ENCODE results near the gene SPDYE17.
"Not testable (repeated sequence)": the region's sequence is repeated elsewhere in the genome, so short reads cannot be mapped to it uniquely, and the experiment has no call there.

The SPDYE17 gene

DNA sequence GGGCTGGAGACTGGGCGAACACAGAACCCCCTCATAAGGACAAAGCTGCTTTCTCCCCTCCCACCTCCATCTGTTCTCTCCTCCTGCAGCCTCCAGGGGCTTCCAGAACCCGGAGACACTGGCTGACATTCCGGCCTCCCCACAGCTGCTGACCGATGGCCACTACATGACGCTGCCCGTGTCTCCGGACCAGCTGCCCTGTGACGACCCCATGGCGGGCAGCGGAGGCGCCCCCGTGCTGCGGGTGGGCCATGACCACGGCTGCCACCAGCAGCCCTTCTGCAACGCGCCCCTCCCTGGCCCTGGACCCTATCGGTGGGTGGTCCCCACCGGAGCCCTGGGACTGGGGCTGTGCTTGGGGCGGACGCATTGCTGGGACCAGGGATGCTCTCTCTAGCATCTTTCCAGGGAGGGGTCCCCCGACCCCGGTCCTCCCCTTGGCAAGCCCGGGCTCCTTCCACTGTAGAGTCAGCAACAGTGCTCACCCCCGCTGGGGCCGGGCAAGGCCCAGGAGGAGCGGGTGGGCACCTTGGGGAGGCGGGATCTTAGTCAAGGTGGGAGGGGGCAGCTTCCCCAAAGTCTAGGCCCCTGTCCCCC, 26.6 kb downstream of the SPDYE17 start:
- H3K27ac ChIP-seq; H3K4me3 ChIP-seq; H3K9me3 ChIP-seq (replicated peaks in 1 of 11); H4K20me1 ChIP-seq; H3K9ac ChIP-seq; H3K4me2 ChIP-seq; H3K4me1 ChIP-seq; H3K27me3 ChIP-seq: not testable (repeated sequence)
- H3K36me3 ChIP-seq: peaks cover 0 to 12% (median 0%) of the 10 kb centered on the region in 11 experiments; a peak in 2 of 22 replicates

DNA sequence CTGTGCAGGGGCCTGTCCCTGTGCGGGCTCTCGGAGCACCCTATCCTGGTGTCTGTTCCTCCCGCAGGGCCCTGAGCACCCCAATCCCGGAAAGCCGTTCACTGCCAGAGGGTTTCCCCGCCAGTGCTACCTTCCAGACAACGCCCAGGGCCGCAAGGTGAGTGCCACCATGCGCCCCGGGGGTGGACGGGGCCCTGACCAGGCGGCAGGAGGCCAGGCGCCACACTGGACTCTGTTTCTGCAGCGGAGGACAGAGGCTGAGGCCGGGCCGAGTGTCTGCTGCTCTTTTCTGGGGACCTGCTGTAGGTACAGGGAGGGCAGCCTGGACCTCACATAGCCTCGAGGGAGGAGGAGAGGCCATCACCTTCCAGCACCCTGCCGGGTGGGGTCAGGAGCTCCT, 28.0 kb downstream of the SPDYE17 start:
- H3K9me3 ChIP-seq (replicated peaks in 1 of 11); H3K4me2 ChIP-seq; H4K20me1 ChIP-seq; H3K9ac ChIP-seq; H3K4me3 ChIP-seq; H3K4me1 ChIP-seq; H3K27me3 ChIP-seq; H3K27ac ChIP-seq: not testable (repeated sequence)
- peaks cover 0 to 12% (median 0%) of the 10 kb centered on the region in 11 experiments; a peak in 2 of 22 replicates for H3K36me3 ChIP-seq

DNA sequence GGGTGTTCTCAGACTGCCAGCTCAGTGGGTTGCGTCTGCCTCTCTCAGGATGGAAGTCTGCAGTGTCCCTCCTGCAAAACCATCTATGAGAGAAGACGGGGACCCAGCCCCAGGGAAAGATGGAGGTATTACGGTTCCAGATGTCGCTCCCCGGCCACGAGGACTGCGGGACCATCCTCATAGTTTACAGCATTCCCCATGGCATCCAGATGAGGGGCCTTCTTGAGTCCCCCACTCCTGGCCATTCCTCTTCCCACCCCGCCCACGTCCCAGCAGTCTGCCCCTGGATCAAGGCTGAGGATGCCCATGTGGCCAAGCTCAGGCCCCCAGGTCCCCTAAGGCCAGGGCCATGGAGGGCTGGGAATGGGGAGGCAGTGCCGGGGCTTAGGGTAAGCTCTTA, 28.9 kb downstream of the SPDYE17 start:
- not testable (repeated sequence) for H3K4me2 ChIP-seq; H4K20me1 ChIP-seq; H3K4me3 ChIP-seq; H3K9me3 ChIP-seq (replicated peaks in 1 of 11); H3K27me3 ChIP-seq; H3K27ac ChIP-seq; H3K4me1 ChIP-seq; H3K9ac ChIP-seq
- H3K36me3 ChIP-seq: peaks cover 0 to 12% (median 0%) of the 10 kb centered on the region in 11 experiments; a peak in 2 of 22 replicates

DNA sequence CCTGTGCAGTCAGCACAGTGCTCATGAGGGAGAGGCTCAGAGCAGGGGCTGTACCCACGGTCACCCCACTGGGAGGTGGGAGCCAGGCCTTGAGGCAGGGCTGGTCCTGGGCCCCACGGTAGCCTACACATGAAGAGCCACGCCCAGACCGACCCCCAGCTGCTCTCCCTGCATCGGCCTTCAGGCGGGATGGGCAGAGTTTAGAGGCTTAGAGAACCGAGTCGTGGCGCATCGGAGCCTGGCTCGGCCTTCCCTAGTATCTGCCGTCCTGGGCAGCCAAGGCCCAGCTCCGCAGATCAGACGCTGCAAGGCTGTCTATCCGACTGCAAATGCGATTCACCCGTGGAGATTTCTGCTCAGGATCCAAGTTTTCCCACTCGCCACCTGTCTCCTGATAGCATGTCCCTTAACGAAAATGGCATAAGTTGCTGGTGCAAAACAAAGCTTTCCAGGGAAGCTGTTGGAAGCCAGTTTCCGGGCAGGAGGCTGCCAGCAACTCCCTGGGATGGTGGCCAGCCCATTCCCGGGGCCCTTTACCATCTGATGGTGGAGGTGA, 29.4 kb downstream of the SPDYE17 start:
- H3K9ac ChIP-seq; H3K4me1 ChIP-seq; H4K20me1 ChIP-seq; H3K9me3 ChIP-seq (replicated peaks in 1 of 11); H3K27me3 ChIP-seq; H3K27ac ChIP-seq; H3K4me2 ChIP-seq; H3K4me3 ChIP-seq: not testable (repeated sequence)
- H3K36me3 ChIP-seq: peaks cover 0 to 12% (median 0%) of the 10 kb centered on the region in 11 experiments; a peak in 2 of 22 replicates

DNA sequence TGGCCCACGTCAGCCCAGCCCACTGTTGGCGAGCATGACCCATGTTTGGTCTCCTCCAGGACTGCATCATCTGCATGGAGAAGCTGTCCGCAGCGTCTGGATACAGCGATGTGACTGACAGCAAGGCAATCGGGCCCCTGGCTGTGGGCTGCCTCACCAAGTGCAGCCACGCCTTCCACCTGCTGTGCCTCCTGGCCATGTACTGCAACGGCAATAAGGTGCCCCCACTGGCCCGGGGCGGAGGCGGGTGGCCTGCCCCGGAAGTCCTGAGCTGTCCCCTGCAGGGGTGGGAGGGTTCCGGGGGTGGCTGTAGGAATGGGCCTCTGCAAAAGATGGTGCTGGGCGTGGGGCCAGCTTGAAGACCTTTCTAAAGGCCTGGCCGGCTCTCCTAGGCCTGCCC, 30.1 kb downstream of the SPDYE17 start:
- H3K9ac ChIP-seq; H3K4me2 ChIP-seq; H3K27me3 ChIP-seq; H4K20me1 ChIP-seq; H3K4me1 ChIP-seq; H3K4me3 ChIP-seq; H3K27ac ChIP-seq; H3K9me3 ChIP-seq (replicated peaks in 1 of 11): not testable (repeated sequence)
- peaks cover 0 to 12% (median 0%) of the 10 kb centered on the region in 11 experiments; a peak in 2 of 22 replicates for H3K36me3 ChIP-seq

DNA sequence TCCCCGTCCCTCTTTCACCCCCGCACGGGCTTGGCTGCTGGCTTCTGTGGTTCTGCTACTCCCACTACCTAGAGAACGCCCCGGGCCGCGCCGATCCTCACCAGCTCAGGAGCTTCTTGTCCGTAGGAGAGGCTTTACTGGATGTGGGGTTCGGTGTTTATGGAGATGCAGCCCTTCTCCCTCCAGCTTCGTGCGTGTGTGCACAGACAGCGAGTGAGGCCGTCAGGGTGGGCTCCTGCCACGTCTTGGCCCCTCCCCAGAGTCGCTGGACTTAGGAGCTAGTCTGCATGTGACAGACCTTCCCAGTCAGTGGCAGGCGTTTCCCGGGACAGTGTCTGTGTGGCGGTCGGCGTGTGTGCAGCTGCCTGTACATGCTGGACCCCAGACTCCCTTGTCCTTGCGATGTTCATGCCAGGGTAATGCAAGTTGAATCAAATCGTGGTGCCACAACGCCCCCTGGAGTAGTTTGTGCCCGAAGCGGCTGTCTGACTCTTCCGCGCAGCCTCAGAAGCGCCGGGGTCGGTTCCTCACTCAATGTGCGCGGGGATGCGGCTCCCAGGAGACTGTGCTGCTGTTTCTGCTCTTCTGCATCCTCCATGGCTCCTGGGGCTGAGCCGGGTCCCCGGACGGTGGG, 32.6 kb downstream of the SPDYE17 start:
- H3K27me3 ChIP-seq; H3K27ac ChIP-seq; H3K4me2 ChIP-seq; H3K4me1 ChIP-seq; H3K9me3 ChIP-seq (replicated peaks in 1 of 11); H4K20me1 ChIP-seq; H3K4me3 ChIP-seq; H3K9ac ChIP-seq: not testable (repeated sequence)
- peaks cover 0 to 12% (median 0%) of the 10 kb centered on the region in 11 experiments; a peak in 2 of 22 replicates for H3K36me3 ChIP-seq

DNA sequence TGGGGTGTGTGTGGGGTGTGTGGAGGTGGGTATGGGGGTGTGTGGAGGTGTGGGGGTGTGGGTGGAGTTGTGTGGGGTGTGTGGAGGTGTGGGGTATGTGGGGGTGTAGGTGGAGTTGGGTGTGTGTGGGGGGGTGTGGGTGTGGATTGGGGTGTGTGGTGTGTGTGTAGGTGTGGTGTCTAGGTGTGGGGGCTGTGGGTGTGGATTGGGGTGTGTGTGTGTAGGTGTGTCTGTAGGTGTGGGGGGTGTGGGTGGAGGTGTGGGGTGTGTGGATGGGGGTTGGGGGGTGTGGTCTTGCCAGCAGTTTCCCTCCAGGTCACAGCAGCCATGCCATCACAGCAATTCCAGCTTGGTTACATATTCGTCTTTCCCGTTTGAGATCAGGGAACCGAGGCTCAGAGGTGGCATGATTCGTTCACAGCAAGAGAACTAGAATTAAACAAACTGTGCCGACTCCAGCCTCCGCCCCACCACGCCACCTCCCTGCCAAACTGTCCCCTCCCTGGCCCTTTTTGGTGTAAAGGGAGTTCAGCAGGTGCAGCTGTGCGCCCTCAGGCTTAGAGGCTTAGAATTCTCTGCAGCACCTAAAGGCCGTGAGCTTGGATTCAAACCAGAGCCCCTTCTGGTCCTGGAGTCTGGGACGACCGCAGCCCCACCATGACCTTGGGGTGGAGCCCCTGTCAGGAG, 33.3 kb downstream of the SPDYE17 start:
- not testable (repeated sequence) for H3K4me2 ChIP-seq; H3K9ac ChIP-seq; H3K4me3 ChIP-seq; H3K9me3 ChIP-seq (replicated peaks in 1 of 11); H3K4me1 ChIP-seq; H3K27ac ChIP-seq; H3K27me3 ChIP-seq; H4K20me1 ChIP-seq
- peaks cover 0 to 12% (median 0%) of the 10 kb centered on the region in 11 experiments; a peak in 2 of 22 replicates for H3K36me3 ChIP-seq

DNA sequence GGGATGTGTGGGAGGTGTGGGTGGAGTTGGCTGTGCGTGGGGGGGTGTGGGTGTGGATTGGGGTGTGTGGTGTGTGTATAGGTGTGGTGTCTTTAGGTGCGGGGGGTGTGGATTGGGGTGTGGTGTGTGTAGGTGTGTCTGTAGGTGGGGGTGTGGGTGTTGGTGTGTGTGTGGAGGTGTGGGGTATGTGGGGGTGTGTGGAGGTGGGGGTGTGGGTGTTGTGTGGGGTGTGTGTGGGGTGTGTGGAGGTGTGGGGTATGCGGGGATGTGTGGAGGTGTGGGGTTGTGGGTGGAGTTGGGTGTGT, 33.9 kb downstream of the SPDYE17 start:
- H4K20me1 ChIP-seq: peaks cover 0 to 11% (median 0%) of the 10 kb centered on the region in 11 experiments; a peak in 3 of 22 replicates
- H3K36me3 ChIP-seq: peaks cover 0 to 11% (median 0%) of the 10 kb centered on the region in 11 experiments; a peak in 2 of 22 replicates

DNA sequence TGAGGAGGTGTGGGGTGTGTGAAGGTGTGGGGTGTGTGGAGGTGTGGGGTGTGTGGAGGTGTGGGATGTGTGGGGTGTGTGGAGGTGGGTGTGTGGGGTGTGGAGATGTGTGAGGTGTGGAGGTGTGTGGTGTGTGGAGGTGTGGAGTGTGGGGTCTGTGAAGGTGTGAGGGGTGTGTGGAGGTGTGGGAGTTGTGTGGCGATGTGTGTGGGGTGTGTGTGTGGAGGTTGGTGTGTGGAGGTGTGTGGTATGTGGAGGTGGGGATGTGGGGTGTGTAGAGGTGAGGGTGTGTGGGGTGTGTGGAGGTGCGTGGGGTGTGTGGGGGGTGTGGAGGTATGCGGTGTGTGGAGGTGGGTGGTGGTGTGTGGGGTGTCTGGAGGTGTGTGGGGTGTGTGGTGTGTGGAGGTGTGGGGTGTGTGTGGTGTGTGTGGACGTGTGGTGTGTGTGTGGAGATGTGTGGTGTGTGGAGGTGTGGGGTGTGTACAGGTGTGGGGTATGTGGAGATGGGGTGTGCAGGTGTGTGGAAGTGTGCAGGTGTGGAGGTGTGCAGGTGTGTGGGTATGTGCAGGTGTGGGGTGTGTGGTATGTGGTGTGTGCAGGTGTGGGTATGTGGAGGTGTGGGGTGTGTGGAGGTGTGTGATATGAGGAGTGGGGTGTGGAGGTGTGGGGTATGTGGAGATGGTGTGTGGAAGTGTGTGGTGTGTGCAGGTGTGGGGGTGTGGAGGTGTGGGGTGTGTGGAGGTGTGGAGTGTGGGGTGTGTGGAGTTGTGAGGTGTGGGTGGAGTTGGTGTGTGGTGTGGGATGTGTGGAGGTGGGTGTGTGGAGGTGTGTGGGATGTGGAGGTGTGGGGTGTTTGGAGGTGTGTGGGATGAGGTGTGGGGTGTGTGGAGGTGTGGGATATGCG, 34.5 kb downstream of the SPDYE17 start:
- Histone ChIP-seq H3K36me3 (peaks cover 0 to 4% (median 0%) of the 10 kb centered on the region in 11 experiments; a peak in 2 of 22 replicates), H3K9me3 (replicated peaks in 1 of 11) (no peaks in the 10 kb centered on the region), H3K9ac (no peak overlapping the region), H3K4me1 (no peaks in the 10 kb centered on the region), H3K4me2 (no peak overlapping the region), H3K4me3 (no peak overlapping the region), H3K27ac (no peak overlapping the region), H4K20me1 (peaks cover 0 to 11% (median 0%) of the 10 kb centered on the region in 11 experiments; a peak in 3 of 22 replicates), H3K27me3 (no peaks in the 10 kb centered on the region)
- TF ChIP-seq Cebpa-rat (IDR thresholded peaks at IDR 0.05): no peak

More for the DNA sequence above, 33.9 kb downstream of the SPDYE17 start:
- Histone ChIP-seq H3K4me2 (no peak overlapping the region), H3K27me3 (no peaks in the 10 kb centered on the region), H3K4me1 (no peaks in the 10 kb centered on the region), H3K27ac (no peak overlapping the region), H3K4me3 (no peak overlapping the region), H3K9me3 (replicated peaks in 1 of 11) (no peaks in the 10 kb centered on the region), H3K9ac (no peak overlapping the region)
- no peak for TF ChIP-seq Cebpa-rat (IDR thresholded peaks at IDR 0.05)

DNA sequence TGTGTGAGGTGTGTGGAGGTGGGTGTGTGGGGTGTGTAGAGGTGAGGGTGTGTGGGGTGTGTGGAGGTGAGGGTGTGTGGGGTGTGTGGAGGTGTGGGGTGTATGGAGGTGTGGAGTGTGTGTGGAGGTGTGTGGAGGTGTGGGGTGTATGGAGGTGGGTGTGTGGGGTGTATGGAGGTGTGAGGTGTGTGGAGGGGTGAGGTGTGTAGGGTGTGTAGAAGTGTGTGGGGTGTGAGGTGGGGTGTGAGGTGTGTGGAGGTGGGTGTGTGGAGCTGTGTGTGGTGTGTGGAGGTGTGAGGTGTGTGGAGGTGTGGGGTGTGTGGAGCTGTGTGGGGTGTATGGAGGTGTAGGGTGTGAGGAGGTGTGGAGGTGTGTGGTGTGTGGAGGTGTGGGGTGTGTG, 35.2 kb downstream of the SPDYE17 start:
- not testable (repeated sequence) for H3K27ac ChIP-seq; H3K9ac ChIP-seq; H3K9me3 ChIP-seq (replicated peaks in 1 of 11)

DNA sequence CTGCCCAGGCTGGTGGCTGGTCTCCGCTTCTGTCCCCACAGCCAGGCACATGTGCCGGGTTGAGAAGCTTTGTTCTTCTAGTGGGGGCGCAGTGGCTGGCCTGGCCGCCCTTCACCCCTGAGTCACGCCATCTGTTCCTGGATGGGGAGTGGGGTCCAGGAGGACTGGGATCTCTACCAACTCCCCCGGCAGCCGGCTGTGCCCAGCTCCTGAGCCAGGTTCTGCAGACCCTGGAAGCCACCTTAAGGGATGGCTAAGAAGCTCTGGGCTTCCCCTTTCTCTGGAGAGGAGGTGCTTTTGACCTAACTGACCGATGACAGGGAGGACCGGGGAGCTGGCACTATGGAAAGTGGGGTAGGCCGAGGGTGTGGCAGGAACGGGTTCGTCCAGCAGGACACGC, 37.9 kb downstream of the SPDYE17 start:
- H3K36me3 ChIP-seq; H3K9ac ChIP-seq; H3K27me3 ChIP-seq; H3K4me3 ChIP-seq; H3K4me2 ChIP-seq; H3K4me1 ChIP-seq; H3K27ac ChIP-seq; H3K9me3 ChIP-seq (replicated peaks in 1 of 11): not testable (repeated sequence)
- peaks cover 0 to 11% (median 0%) of the 10 kb centered on the region in 11 experiments; a peak in 3 of 22 replicates for H4K20me1 ChIP-seq

More for the DNA sequence above, 35.2 kb downstream of the SPDYE17 start:
- not testable (repeated sequence) for H3K4me3 ChIP-seq, H3K36me3 ChIP-seq, H3K27me3 ChIP-seq, H3K4me1 ChIP-seq, H3K4me2 ChIP-seq
- H4K20me1 ChIP-seq: peaks cover 0 to 11% (median 0%) of the 10 kb centered on the region in 11 experiments; a peak in 3 of 22 replicates

DNA sequence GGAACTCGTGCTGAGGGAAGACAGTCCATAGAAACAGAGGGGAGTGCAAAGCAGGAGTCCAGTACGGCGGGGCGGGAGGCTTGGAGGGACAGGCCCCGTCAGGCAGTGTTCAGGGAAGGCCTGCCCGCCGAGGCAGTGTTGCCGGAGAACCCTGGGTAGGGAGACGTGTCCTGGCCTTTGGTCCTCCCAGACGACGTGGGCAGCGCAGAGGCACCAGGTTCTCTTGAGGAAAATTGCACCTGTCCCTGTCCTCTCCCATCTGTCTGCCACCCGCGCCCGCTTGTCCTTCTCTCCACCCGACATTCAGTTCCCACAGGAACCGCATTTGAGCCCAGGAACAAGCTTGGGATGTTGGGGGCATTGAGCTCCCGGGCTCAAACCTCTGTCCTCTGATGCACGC, 38.3 kb downstream of the SPDYE17 start:
- not testable (repeated sequence) for H3K4me3 ChIP-seq; H3K9me3 ChIP-seq (replicated peaks in 1 of 11); H3K9ac ChIP-seq; H3K36me3 ChIP-seq; H3K27me3 ChIP-seq; H3K27ac ChIP-seq; H3K4me2 ChIP-seq; H3K4me1 ChIP-seq
- H4K20me1 ChIP-seq: peaks cover 0 to 11% (median 0%) of the 10 kb centered on the region in 11 experiments; a peak in 3 of 22 replicates

DNA sequence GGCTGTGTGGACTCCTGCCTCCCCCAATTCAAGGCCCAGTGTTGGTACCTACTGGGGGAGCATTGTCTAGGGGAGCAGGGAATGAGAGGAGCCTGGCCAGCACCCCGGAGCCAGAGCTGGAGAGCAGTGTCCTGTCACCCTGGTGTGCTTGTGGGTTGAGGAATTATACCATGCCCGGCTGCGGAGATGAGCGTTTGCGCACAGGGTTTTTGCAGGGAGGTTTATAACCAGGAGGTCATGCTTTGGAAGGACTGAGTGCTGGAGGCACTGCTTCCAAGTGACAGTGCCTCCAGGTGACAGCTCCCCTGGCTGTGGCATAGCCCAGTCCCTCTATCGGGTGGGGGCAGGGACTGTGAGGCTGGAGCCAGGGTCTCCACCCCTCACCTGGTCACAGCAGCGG, 39.3 kb downstream of the SPDYE17 start:
- H3K27ac ChIP-seq; H3K9me3 ChIP-seq (replicated peaks in 1 of 11); H3K4me2 ChIP-seq; H3K36me3 ChIP-seq; H3K4me1 ChIP-seq; H3K27me3 ChIP-seq; H3K9ac ChIP-seq; H4K20me1 ChIP-seq; H3K4me3 ChIP-seq: not testable (repeated sequence)
